ENCODE measurements around the gene PCDHGA9. TPM values are rescaled to one million over a fixed set of nuclear protein-coding genes. Genes with fewer than 3 reads are reported as not detected.

Gene PCDHGA9
- polyA plus RNA-seq, 3 donors: not detected

GRCh38 chr5:141422742-141423291, 20.2 kb downstream of the PCDHGA9 start:
- no peak overlapping the region for H2AFZ ChIP-seq (ENCODE audit: insufficient read depth, low read depth, low read length, poor library complexity, severe bottlenecking)
- no peaks in the 10 kb centered on the region for H4K20me1 ChIP-seq (ENCODE audit: insufficient read depth, low read length)
- H3K27me3 Mint-ChIP-seq (ENCODE audit: low read depth in 3 of 3): peaks cover 79 to 97% (median 90%) of the 10 kb centered on the region in 3 donors
- H3K9me3 Mint-ChIP-seq: peaks cover 22 to 63% (median 59%) of the 10 kb centered on the region in 7 donors
- H3K27ac Mint-ChIP-seq: no peak overlapping the region
- H3K36me3 Mint-ChIP-seq: peaks cover 7 to 30% of the 10 kb centered on the region in 2 donors
- no peak overlapping the region for H3K4me3 ChIP-seq (replicated peaks in 1 of 3; ENCODE audit: low read depth in 2 of 3, low read length in 3 of 3)
- no peaks in the 10 kb centered on the region for H3K36me3 ChIP-seq (replicated peaks in 1 of 2; ENCODE audit: control insufficient read depth in 1 of 2, insufficient read depth in 2 of 2, low read length in 2 of 2)
- H3K4me1 Mint-ChIP-seq: peaks cover 28% of the 10 kb centered on the region
- no peaks in the 10 kb centered on the region for H3K79me2 ChIP-seq (ENCODE audit: insufficient read depth, low read length)
- intact Hi-C loops (cut with micrococcal nuclease): loop anchor here (5.0 kb wide), 2 partner anchors 134 to 139 kb away; no protein-coding TSS in a partner anchor
- 30% methylated on average over 42 of the region's 42 CpGs for WGBS (ENCODE audit: insufficient coverage)
- TF ChIP-seq CTCF (IDR thresholded peaks at IDR 0.05): no peak
- H3K27ac ChIP-seq (ENCODE audit: low read depth in 1 of 2, low read length in 2 of 2): no peak overlapping the region
- peaks cover 83 to 100% of the 10 kb centered on the region in 2 donors for H3K27me3 ChIP-seq (ENCODE audit: control insufficient read depth in 2 of 2, insufficient read depth in 2 of 2, low read length in 2 of 2)
- no peak for DNase-seq
- peak overlapping the region in 1 of 2 donors; percentile 77 for H3K4me3 Mint-ChIP-seq
- H3K4me1 ChIP-seq (ENCODE audit: control insufficient read depth in 1 of 2, insufficient read depth in 2 of 2, low read length in 2 of 2): peaks cover 16 to 17% of the 10 kb centered on the region in 2 donors
- no peak overlapping the region for H3K4me2 ChIP-seq (replicated peaks; ENCODE audit: extremely low read depth, low read length, poor library complexity, severe bottlenecking)
- H3K9me3 ChIP-seq (replicated peaks in 1 of 2; ENCODE audit: control insufficient read depth in 1 of 2, insufficient read depth in 1 of 2, low read length in 2 of 2): peaks cover 51 to 60% of the 10 kb centered on the region in 2 donors
- H3K9ac ChIP-seq (ENCODE audit: insufficient read depth, low read length, poor library complexity, severe bottlenecking): no peak overlapping the region

DNA sequence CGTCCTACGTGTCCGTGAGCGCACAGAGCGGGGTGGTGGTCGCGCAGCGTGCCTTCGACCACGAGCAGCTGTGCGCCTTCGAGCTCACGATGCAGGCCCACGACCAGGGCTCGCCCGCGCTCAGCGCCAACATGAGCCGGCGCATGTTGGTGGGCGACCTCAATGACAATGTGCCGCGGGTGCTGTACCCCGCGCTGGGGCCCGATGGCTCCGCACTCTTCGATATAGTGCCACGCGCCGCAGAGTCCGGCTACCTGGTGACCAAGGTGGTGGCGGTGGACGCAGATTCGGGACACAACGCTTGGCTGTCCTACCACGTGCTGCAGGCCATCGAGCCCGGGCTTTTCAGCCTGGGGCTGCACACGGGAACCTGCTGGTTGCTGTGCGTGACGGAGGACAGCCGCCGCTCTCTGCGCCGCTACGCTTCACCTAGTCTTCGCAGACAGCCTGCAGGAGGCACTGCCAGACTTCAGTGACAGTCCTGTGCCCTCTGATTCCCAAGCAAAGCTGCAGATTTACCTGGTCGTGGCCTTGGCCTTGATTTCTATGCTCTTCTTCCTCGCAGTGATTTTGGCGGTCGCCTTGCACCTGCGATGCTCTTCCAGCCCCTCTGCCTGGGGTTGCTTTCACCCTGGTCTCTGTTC, 25.3 kb downstream of the PCDHGA9 start:
- Histone ChIP-seq H2AFZ (ENCODE audit: insufficient read depth, low read depth, low read length, poor library complexity, severe bottlenecking) (no peak overlapping the region), H3K79me2 (ENCODE audit: insufficient read depth, low read length) (no peaks in the 10 kb centered on the region), H3K9ac (ENCODE audit: insufficient read depth, low read length, poor library complexity, severe bottlenecking) (no peak overlapping the region), H3K27me3 (ENCODE audit: control insufficient read depth in 2 of 2, insufficient read depth in 2 of 2, low read length in 2 of 2) (peaks cover 57 to 99% of the 10 kb centered on the region in 2 donors), H3K36me3 (replicated peaks in 1 of 2; ENCODE audit: control insufficient read depth in 1 of 2, insufficient read depth in 2 of 2, low read length in 2 of 2) (no peaks in the 10 kb centered on the region), H3K4me2 (replicated peaks; ENCODE audit: extremely low read depth, low read length, poor library complexity, severe bottlenecking) (no peak overlapping the region), H3K9me3 (replicated peaks in 1 of 2; ENCODE audit: control insufficient read depth in 1 of 2, insufficient read depth in 1 of 2, low read length in 2 of 2) (peaks cover 45 to 51% of the 10 kb centered on the region in 2 donors), H4K20me1 (ENCODE audit: insufficient read depth, low read length) (no peaks in the 10 kb centered on the region), H3K27ac (ENCODE audit: low read depth in 1 of 2, low read length in 2 of 2) (no peak overlapping the region), H3K4me1 (ENCODE audit: control insufficient read depth in 1 of 2, insufficient read depth in 2 of 2, low read length in 2 of 2) (peaks cover 17 to 19% of the 10 kb centered on the region in 2 donors), H3K4me3 (replicated peaks in 1 of 3; ENCODE audit: low read depth in 2 of 3, low read length in 3 of 3) (no peak overlapping the region)
- no peak for DNase-seq
- Mint-ChIP-seq H3K27me3 (ENCODE audit: low read depth in 3 of 3) (peaks cover 76 to 88% (median 82%) of the 10 kb centered on the region in 3 donors), H3K27ac (peak overlapping the region in 1 of 7 donors; percentile 60), H3K4me3 (peak overlapping the region in 1 of 2 donors; percentile 67), H3K4me1 (peaks cover 21% of the 10 kb centered on the region), H3K9me3 (peaks cover 28 to 56% (median 45%) of the 10 kb centered on the region in 7 donors), H3K36me3 (peaks cover 18 to 22% of the 10 kb centered on the region in 2 donors)
- no peak for TF ChIP-seq CTCF (IDR thresholded peaks at IDR 0.05)
- intact Hi-C loops (cut with micrococcal nuclease): no loop called here
- 60% methylated on average over 51 of the region's 53 CpGs for WGBS (ENCODE audit: insufficient coverage)
